ENCODE data around the gene APOLD1. TPM values are rescaled to one million over a fixed set of nuclear protein-coding genes. Genes with fewer than 3 reads are reported as not detected.
A peak's percentile ranks its signal among the peaks of the same experiment; 100 is the strongest.
"Not testable (repeated sequence)": the region's sequence is repeated elsewhere in the genome, so short reads cannot be mapped to it uniquely, and the experiment has no call there.

The APOLD1 gene
- total RNA-seq, 2 donors from 2014 or later = 5.2 to 6.5 TPM

DNA sequence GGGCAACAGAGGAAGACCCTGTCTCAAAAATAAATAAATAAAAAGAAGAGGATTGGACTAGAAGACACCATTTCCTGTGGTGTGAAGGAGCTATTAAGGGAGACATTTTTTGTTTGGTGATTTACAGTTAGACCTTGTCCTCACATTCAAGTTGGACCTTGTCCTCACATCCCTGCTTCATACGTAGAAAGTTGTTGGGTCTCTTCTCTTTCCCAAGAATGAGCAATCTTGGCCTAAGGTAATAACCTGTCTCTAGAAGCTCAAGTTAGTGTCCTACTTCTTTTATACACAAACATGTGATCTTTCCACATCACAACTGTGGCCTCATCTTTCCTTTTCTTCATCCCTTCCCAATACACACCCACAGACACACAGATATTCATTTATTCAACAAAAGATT lies 13.0 kb downstream of the APOLD1 start:
- ATAC-seq (no peak), DNase-seq (ENCODE audit: low spot score in 2 of 2) (no peak)
- Mint-ChIP-seq H3K36me3 (no peaks in the 10 kb centered on the region), H3K9me3 (peaks cover 0 to 5% of the 10 kb centered on the region in 2 donors), H3K27ac (peak overlapping the region in 1 of 2 donors; percentile 58)

DNA sequence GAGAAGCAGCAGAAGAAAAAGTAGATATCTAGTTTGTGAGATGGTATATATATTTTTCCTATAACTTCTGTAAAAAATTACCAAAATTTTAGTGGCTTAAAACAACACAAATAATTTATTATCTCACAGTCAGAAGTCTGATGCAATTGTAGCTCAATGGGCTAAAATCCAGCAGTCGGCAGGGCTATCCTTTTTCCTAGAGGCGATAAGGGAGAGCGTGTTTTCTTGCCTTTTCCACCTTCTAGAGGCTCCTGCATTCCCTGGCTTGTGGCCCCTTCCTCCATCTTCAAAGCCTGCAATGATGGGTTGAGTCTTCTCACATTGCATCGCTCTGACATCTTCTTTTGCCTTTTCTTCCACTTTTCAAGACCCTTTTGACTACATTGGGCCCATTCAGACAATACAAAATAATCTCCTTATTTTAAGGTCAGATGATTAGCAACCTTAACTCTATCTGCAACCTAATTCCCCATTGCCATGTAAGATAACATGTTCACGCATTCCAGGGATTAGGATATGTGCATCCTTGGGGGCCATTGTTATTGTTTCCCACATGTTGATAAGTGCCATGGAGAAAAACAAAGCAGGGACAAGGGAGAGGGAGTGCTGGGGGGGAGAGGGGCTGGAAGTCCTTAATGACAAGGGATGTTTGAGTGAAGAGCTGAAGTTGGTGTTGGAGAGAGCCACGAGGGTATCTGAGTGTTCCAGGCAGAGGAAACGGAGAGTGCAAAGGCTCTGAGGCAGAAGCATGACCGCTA lies 13.9 kb downstream of the APOLD1 start:
- DNase-seq (ENCODE audit: low spot score in 2 of 2) (no peak), ATAC-seq (no peak)
- H3K36me3 Mint-ChIP-seq = no peaks in the 10 kb centered on the region
- H3K27ac Mint-ChIP-seq = no peak overlapping the region
- peaks cover 0 to 5% of the 10 kb centered on the region in 2 donors for H3K9me3 Mint-ChIP-seq

- no peaks in the 10 kb centered on the region for H3K36me3 Mint-ChIP-seq
- DNase-seq (ENCODE audit: low spot score in 2 of 2) (no peak), ATAC-seq (no peak)
- peaks cover 0 to 5% of the 10 kb centered on the region in 2 donors for H3K9me3 Mint-ChIP-seq
- H3K27ac Mint-ChIP-seq = peak overlapping the region in 1 of 2 donors; percentile 13
Measured at GRCh38 chr12:12800406-12801180, 15.1 kb downstream of the APOLD1 start.

DNA sequence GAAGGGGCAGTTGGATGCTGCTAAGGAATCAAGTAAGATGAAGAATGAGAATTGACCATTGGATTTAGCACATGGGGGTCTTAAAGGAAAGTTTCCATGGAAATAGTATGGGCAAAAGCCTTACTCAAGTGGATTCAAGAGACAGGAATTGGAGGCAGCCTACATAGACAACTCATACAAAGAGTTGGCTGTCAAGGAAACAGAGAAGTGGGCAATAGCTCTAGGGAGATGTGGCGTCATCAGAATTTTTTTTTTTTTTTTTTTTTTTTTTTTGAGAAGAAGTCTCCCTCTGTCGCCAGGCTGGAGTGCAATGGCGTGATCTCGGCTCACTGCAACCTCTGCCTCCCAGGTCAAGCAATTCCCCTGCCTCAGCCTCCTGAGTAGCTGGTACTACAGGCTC lies 16.2 kb downstream of the APOLD1 start:
- DNase-seq (ENCODE audit: low spot score in 2 of 2); H3K36me3 Mint-ChIP-seq; ATAC-seq; H3K9me3 Mint-ChIP-seq: not testable (repeated sequence)
- H3K27ac Mint-ChIP-seq = peak overlapping the region in 1 of 2 donors; percentile 50

- Mint-ChIP-seq H3K9me3 (peaks cover 0 to 5% of the 10 kb centered on the region in 2 donors), H3K27ac (no peak overlapping the region)
- ATAC-seq = peak; percentile 74 to 77
Measured at GRCh38 chr12:12803186-12803585, 17.7 kb downstream of the APOLD1 start.

DNA sequence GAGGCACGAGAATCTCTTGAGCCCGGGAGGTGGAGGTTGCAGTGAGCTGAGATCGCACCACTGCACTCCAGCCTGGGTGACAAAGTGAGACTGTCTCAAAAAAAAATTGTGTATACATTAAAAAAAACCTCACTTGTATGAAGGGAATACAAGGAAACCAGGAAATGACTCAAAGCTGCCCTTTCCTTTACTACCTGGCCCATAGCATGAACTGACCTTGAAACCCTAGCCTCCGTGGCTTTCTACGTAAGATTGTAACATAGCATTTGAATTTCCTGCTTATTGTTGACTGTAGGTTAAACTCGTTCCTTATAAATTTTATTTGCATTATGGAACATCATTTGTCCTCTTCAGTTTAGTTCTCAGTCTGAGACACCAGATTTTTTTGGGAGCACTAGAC lies 18.6 kb downstream of the APOLD1 start:
- ATAC-seq (peak in 1 of 2 donors; percentile 39), DNase-seq (ENCODE audit: low spot score in 2 of 2) (no peak)
- peaks cover 0 to 5% of the 10 kb centered on the region in 2 donors for H3K9me3 Mint-ChIP-seq
- peak overlapping the region in 1 of 2 donors; percentile 47 for H3K27ac Mint-ChIP-seq
- H3K36me3 Mint-ChIP-seq = no peaks in the 10 kb centered on the region

More at GRCh38 chr12:12803186-12803585, 17.7 kb downstream of the APOLD1 start:
- DNase-seq (ENCODE audit: low spot score in 2 of 2) = peak in 1 of 2 donors; percentile 31
- H3K36me3 Mint-ChIP-seq = no peaks in the 10 kb centered on the region

DNA sequence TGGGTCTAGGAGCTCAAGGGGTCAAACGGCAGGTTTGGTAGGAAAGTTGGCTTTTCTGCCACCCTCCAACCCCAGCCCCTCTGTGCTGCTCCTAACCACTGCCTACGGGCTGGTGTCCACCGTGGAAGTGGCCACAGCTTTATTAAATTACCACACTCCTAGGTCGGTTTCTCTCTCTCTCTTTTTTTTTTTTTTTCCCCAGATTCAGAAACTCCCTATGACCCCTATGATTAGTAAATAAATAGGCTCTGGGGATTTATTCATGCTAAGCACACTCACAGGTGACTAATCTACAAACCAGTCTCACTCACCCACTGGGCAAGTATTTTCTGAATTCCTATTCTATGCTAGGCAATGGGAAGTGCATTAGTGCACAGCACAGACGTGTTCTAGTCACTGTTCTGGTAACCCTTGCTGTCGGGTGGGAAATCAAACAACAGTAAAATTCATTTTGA lies 19.0 kb downstream of the APOLD1 start:
- Mint-ChIP-seq H3K36me3 (no peaks in the 10 kb centered on the region), H3K27ac (peak overlapping the region in 1 of 2 donors; percentile 47), H3K9me3 (peaks cover 0 to 5% of the 10 kb centered on the region in 2 donors)
- no peak for DNase-seq (ENCODE audit: low spot score in 2 of 2)
- no peak for ATAC-seq

DNA sequence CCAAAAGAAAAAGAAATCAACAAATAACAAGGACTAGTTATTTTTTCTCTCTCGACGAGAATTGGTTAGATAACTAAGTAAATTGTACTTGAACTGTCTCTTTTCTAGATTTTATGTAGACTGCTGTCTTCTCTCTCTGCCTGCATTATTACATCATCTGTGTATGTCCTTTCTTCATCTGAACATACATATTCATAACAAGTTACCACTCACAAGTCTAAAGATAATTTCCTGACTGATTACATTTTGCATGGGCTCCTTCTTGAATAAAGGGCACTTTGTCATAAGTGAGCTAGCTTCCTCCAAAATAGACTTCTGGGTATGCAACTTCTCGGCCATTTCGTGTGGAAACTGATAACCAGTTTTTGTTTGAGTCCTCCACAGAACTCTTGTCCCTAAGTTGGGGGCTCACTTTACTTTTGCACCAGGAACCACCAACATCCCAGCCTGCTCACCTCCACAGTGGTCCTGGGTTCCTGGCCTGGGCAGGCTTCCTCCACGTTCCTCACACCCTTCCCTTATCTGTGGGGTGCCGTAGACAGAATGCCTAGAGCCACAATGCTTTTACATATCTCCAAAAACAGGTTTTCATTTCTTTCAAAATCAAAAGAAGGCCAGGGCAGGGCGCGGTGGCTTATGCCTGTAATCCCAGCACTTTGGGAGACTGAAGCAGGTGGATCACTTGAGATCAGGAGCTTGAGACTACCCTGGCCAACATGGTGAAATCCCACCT lies 21.5 kb downstream of the APOLD1 start:
- no peaks in the 10 kb centered on the region for H3K36me3 Mint-ChIP-seq
- DNase-seq (ENCODE audit: low spot score in 2 of 2) = no peak
- no peak for ATAC-seq
- peaks cover 0 to 5% of the 10 kb centered on the region in 2 donors for H3K9me3 Mint-ChIP-seq
- H3K27ac Mint-ChIP-seq = peak overlapping the region; percentile 87 to 96

GRCh38 chr12:12807517-12807903 lies 22.1 kb downstream of the APOLD1 start:
- H3K9me3 Mint-ChIP-seq; DNase-seq (ENCODE audit: low spot score in 2 of 2): not testable (repeated sequence)

GRCh38 chr12:12807970-12808702 lies 22.7 kb downstream of the APOLD1 start:
- peak overlapping the region; percentile 66 to 96 for H3K27ac Mint-ChIP-seq
- peak in 1 of 2 donors; percentile 48 for DNase-seq (ENCODE audit: low spot score in 2 of 2)
- H3K36me3 Mint-ChIP-seq = peaks cover 2 to 3% of the 10 kb centered on the region in 2 donors
- H3K9me3 Mint-ChIP-seq = no peaks in the 10 kb centered on the region
- ATAC-seq = peak; percentile 66 to 69

More at GRCh38 chr12:12807517-12807903, 22.1 kb downstream of the APOLD1 start:
- H3K27ac Mint-ChIP-seq = peak overlapping the region; percentile 87 to 96
- not testable (repeated sequence) for H3K36me3 Mint-ChIP-seq, ATAC-seq

GRCh38 chr12:12810553-12811021 lies 25.1 kb downstream of the APOLD1 start:
- Mint-ChIP-seq H3K36me3 (peaks cover 15 to 18% of the 10 kb centered on the region in 2 donors), H3K27ac (no peak overlapping the region), H3K9me3 (no peaks in the 10 kb centered on the region)
- DNase-seq (ENCODE audit: low spot score in 2 of 2) (no peak), ATAC-seq (no peak)

- ATAC-seq = no peak
- no peak for DNase-seq (ENCODE audit: low spot score in 2 of 2)
- Mint-ChIP-seq H3K9me3 (no peaks in the 10 kb centered on the region), H3K27ac (no peak overlapping the region), H3K36me3 (peaks cover 22 to 25% of the 10 kb centered on the region in 2 donors)
Measured at GRCh38 chr12:12811343-12811742, 25.9 kb downstream of the APOLD1 start.

GRCh38 chr12:12812174-12812573 lies 26.7 kb downstream of the APOLD1 start:
- no peak overlapping the region for H3K27ac Mint-ChIP-seq
- peaks cover 24 to 25% of the 10 kb centered on the region in 2 donors for H3K36me3 Mint-ChIP-seq
- H3K9me3 Mint-ChIP-seq = no peaks in the 10 kb centered on the region
- DNase-seq (ENCODE audit: low spot score in 2 of 2) (no peak), ATAC-seq (no peak)

DNA sequence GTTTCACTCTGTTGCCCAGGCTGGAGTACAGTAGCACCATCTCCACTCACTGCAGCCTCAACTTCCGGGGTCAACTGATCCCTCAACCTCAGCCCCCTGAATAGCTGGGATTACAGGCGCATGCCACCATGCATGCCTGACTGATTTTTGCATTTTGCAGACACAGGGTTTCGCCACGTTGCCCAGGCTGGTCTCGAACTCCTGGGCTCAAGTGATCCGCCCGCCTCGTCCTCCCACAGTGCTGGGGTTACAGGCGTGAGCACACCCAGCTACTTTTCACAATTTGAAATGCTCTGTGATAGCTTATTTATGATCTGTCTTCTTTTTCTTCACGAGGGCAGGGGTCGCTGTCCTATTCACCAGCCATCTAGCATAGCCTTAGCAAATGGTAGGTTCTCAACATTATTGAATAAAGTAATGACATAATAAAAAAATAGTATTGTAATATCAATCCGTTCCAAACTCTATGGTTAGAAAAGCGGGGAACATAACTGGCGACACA lies 27.2 kb downstream of the APOLD1 start:
- Mint-ChIP-seq H3K27ac (peak overlapping the region in 1 of 2 donors; percentile 98), H3K9me3 (no peaks in the 10 kb centered on the region), H3K36me3 (peaks cover 24 to 25% of the 10 kb centered on the region in 2 donors)
- ATAC-seq = peak in 1 of 2 donors; percentile 3
- no peak for DNase-seq (ENCODE audit: low spot score in 2 of 2)

GRCh38 chr12:12813120-12814101 lies 28.0 kb downstream of the APOLD1 start, which contains the start of gene DDX47:
TSS of gene DDX47 (plus strand) at chr12:12813346. CDS start at chr12:12813368, 22 bp downstream.
- DNase-seq (ENCODE audit: low spot score in 2 of 2) (peak; percentile 95 to 99), ATAC-seq (peak; percentile 93 to 96)
- Mint-ChIP-seq H3K36me3 (peaks cover 24 to 25% of the 10 kb centered on the region in 2 donors), H3K27ac (peak within 1 kb of the TSS; percentile 97 to 98), H3K9me3 (no peaks in the 10 kb centered on the region)
